Ishikawa (cell line): Measurements from ENCODE around the gene RABL6.

Experiments used
- CEBPB ChIP-seq: IDR thresholded peaks from 2 replicates; pipeline ENCODE4 v1.6.1; 2012
- CREB1 ChIP-seq: IDR thresholded peaks from 2 replicates; pipeline ENCODE4 v1.6.1; 2012; ENCODE audit warnings: low read depth
- EGR1 ChIP-seq: IDR thresholded peaks from 2 replicates; pipeline ENCODE4 v1.6.1; 2012
- EP300 ChIP-seq: IDR thresholded peaks from 2 replicates; pipeline ENCODE4 v1.6.1; 2012; ENCODE audit warnings: borderline replicate concordance
- FOXM1 ChIP-seq: IDR thresholded peaks from 2 replicates; pipeline ENCODE4 v1.6.1; 2012; ENCODE audit warnings: low read depth, borderline replicate concordance
- MAX ChIP-seq: IDR thresholded peaks from 2 replicates; pipeline ENCODE4 v1.6.1; 2012
- NFIC ChIP-seq: IDR thresholded peaks from 2 replicates; pipeline ENCODE4 v1.6.1; 2012
- RAD21 ChIP-seq: IDR thresholded peaks from 2 replicates; pipeline ENCODE4 v1.6.1; 2012; ENCODE audit warnings: low read depth
- TAF1 ChIP-seq: IDR thresholded peaks from 2 replicates; pipeline ENCODE4 v1.6.1; 2012; ENCODE audit warnings: low read depth, mild to moderate bottlenecking
- TCF12 ChIP-seq: IDR thresholded peaks from 2 replicates; pipeline ENCODE4 v1.6.1; 2012; ENCODE audit warnings: low read depth
- TEAD4 ChIP-seq: IDR thresholded peaks from 2 replicates; pipeline ENCODE4 v1.6.1; 2012
- USF1 ChIP-seq: IDR thresholded peaks from 2 replicates; pipeline ENCODE4 v1.6.1; 2012
- YY1 ChIP-seq: IDR thresholded peaks from 2 replicates; pipeline ENCODE4 v1.6.1; 2012; ENCODE audit warnings: low read depth
- ZBTB7A ChIP-seq: IDR thresholded peaks from 2 replicates; pipeline ENCODE4 v1.6.1; 2012; ENCODE audit warnings: low read depth
- TF ChIP-seq, protein P1 (sequence below): IDR thresholded peaks from 2 replicates; pipeline ENCODE4 v1.6.1; 2012; ENCODE audit warnings: low read depth, mild to moderate bottlenecking

RABL6 gene

GRCh38 chr9:136850866-136851775, 43.4 kb downstream of the RABL6 start:
- no peak for TF ChIP-seq TEAD4
- TF ChIP-seq FOXM1 = no peak
- no peak for TF ChIP-seq RAD21
- TF ChIP-seq USF1 = no peak
- no peak for TF ChIP-seq YY1
- no peak for TF ChIP-seq EP300
- no peak for TF ChIP-seq CREB1
- no peak for TF ChIP-seq TCF12
- no peak for TF ChIP-seq EGR1
- TF ChIP-seq, protein P1, sequence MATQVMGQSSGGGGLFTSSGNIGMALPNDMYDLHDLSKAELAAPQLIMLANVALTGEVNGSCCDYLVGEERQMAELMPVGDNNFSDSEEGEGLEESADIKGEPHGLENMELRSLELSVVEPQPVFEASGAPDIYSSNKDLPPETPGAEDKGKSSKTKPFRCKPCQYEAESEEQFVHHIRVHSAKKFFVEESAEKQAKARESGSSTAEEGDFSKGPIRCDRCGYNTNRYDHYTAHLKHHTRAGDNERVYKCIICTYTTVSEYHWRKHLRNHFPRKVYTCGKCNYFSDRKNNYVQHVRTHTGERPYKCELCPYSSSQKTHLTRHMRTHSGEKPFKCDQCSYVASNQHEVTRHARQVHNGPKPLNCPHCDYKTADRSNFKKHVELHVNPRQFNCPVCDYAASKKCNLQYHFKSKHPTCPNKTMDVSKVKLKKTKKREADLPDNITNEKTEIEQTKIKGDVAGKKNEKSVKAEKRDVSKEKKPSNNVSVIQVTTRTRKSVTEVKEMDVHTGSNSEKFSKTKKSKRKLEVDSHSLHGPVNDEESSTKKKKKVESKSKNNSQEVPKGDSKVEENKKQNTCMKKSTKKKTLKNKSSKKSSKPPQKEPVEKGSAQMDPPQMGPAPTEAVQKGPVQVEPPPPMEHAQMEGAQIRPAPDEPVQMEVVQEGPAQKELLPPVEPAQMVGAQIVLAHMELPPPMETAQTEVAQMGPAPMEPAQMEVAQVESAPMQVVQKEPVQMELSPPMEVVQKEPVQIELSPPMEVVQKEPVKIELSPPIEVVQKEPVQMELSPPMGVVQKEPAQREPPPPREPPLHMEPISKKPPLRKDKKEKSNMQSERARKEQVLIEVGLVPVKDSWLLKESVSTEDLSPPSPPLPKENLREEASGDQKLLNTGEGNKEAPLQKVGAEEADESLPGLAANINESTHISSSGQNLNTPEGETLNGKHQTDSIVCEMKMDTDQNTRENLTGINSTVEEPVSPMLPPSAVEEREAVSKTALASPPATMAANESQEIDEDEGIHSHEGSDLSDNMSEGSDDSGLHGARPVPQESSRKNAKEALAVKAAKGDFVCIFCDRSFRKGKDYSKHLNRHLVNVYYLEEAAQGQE = no peak
- no peak for TF ChIP-seq CEBPB
- no peak for TF ChIP-seq NFIC
- TF ChIP-seq MAX = no peak
- no peak for TF ChIP-seq ZBTB7A
- no peak for TF ChIP-seq TAF1

DNA sequence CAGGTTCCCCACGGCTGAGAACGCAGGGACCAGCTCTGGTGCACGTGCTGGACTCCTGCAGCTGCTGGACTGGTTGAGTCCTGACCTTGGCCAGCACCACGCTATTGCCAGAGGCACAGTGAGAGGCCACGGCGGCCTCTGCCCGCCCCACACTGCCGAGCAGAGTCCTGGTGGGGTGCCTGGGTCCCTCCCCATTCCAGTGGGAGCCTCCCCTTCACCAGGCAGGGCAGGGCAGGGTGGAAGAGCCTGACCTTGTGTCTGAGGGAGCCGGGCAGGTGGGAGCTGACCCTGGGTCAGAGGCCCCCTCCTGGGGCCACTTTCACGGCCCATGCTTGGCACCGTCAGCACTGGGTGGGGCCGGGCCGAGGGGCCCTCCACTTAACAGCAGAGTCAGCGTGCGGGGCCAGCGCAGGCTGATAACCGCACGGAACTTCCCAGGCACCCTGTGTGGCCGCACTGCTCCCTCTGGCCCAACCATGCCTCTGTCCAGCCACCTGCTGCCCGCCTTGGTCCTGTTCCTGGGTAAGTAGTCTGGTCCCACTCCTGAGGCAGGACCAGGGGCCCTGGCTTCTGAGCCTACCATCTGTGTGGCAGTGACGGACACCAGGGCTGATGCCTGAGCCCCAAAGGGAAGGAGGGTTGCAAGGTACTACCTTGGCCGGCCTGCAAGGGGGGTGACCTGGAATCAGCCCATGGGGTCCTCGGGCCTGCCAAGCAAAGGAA, 44.4 kb downstream of the RABL6 start, which contains the start of gene MAMDC4:
TSS of gene MAMDC4 (plus strand) at position 406 of the 723 bp plus-strand sequence. CDS start at position 477, 71 bp downstream.
- TF ChIP-seq EGR1 = no peak
- TF ChIP-seq CEBPB = no peak
- TF ChIP-seq RAD21 = no peak
- TF ChIP-seq CREB1 = no peak
- no peak for TF ChIP-seq NFIC
- no peak for TF ChIP-seq MAX
- TF ChIP-seq, protein P1 = no peak
- TF ChIP-seq FOXM1 = no peak
- TF ChIP-seq TCF12 = no peak
- TF ChIP-seq TEAD4 = no peak
- TF ChIP-seq USF1 = no peak

GRCh38 chr9:136852664-136853595, 45.2 kb downstream of the RABL6 start:
- TF ChIP-seq ZBTB7A (no peak), CREB1 (no peak), EGR1 (no peak), FOXM1 (no peak), TCF12 (no peak), USF1 (no peak), RAD21 (no peak), TAF1 (no peak), NFIC (no peak)

GRCh38 chr9:136853596-136854112, 45.9 kb downstream of the RABL6 start:
- no peak for TF ChIP-seq CREB1
- no peak for TF ChIP-seq NFIC
- no peak for TF ChIP-seq TAF1
- no peak for TF ChIP-seq TEAD4
